WTC11 (cell line): ENCODE data around the gene ATXN2L.

Experiments used
- ATF3 ChIP-seq: sonication (generic); formaldehyde crosslinking; conservative IDR thresholded peaks from 2 replicates; pipeline ENCODE4 v1.8.1; 2022; ENCODE audit warnings: mild to moderate bottlenecking, missing genetic modification reagents
- CTCF ChIP-seq: fragments of 200-600 bp; IDR thresholded peaks from 2 replicates; pipeline ENCODE4 v1.8.0; 2022; ENCODE audit warnings: antibody characterized with exemption
- FOXP4 ChIP-seq: sonication (generic); formaldehyde crosslinking; IDR thresholded peaks from 2 replicates; pipeline ENCODE4 v1.8.0; 2022; ENCODE audit warnings: mild to moderate bottlenecking, missing genetic modification reagents
- JAZF1 ChIP-seq: fragments of 250-450 bp; sonication (Bioruptor Pico); IDR thresholded peaks from 2 replicates; pipeline ENCODE4 v1.9.0; 2021; ENCODE audit warnings: moderate library complexity, mild to moderate bottlenecking, inconsistent platforms
- SP1 ChIP-seq: sonication (generic); formaldehyde crosslinking; conservative IDR thresholded peaks from 2 replicates; pipeline ENCODE4 v1.8.1; 2022; ENCODE audit warnings: missing genetic modification reagents

- TF ChIP-seq FOXP4 (CRISPR knock-in tag) (no peak), CTCF (no peak), SP1 (CRISPR knock-in tag) (no peak), ATF3 (no peak), JAZF1 (CRISPR knock-in tag) (no peak)
Observed at GRCh38 chr16:28845761-28846079, 22.9 kb downstream of the ATXN2L start.
